ENCODE measurements around the gene PMM2. TPM values are rescaled to one million over a fixed set of nuclear protein-coding genes. Genes with fewer than 3 reads are reported as not detected.
"Not testable (repeated sequence)": the region's sequence is repeated elsewhere in the genome, so short reads cannot be mapped to it uniquely, and the experiment has no call there.

The PMM2 gene
- total RNA-seq, 2 donors from 2014 or later, result 61.6 to 105 TPM

- peak overlapping the region in 1 of 2 donors; percentile 82 for H3K27ac Mint-ChIP-seq
- peak overlapping the region; percentile 87 for H3K4me3 Mint-ChIP-seq
- ATAC-seq, result no peak
Observed at GRCh38 chr16:8866118-8866883, 68.7 kb downstream of the PMM2 start.

GRCh38 chr16:8866884-8867215 is 69.2 kb downstream of the PMM2 start:
- Mint-ChIP-seq H3K36me3 (no peaks in the 10 kb centered on the region), H3K4me1 (ENCODE audit: low read depth in 2 of 2) (peaks cover 49 to 55% of the 10 kb centered on the region in 2 donors), H3K27ac (peak overlapping the region; percentile 82 to 93)

More at GRCh38 chr16:8866118-8866883, 68.7 kb downstream of the PMM2 start:
- peaks cover 49 to 55% of the 10 kb centered on the region in 2 donors for H3K4me1 Mint-ChIP-seq (ENCODE audit: low read depth in 2 of 2)
- no peak for DNase-seq (ENCODE audit: low spot score)
- no peaks in the 10 kb centered on the region for H3K36me3 Mint-ChIP-seq
- no peaks in the 10 kb centered on the region for H3K9me3 Mint-ChIP-seq
- H3K27me3 Mint-ChIP-seq, result no peaks in the 10 kb centered on the region

GRCh38 chr16:8867216-8867931 is 69.7 kb downstream of the PMM2 start:
- ATAC-seq (no peak), DNase-seq (ENCODE audit: low spot score) (no peak)
- Mint-ChIP-seq H3K27ac (peak overlapping the region; percentile 82 to 93), H3K4me3 (peak overlapping the region; percentile 87), H3K4me1 (ENCODE audit: low read depth in 2 of 2) (peaks cover 44 to 50% of the 10 kb centered on the region in 2 donors), H3K9me3 (no peaks in the 10 kb centered on the region), H3K36me3 (no peaks in the 10 kb centered on the region), H3K27me3 (no peaks in the 10 kb centered on the region)

More at GRCh38 chr16:8866884-8867215, 69.2 kb downstream of the PMM2 start:
- Mint-ChIP-seq H3K4me3 (peak overlapping the region; percentile 87), H3K27me3 (no peaks in the 10 kb centered on the region), H3K9me3 (no peaks in the 10 kb centered on the region)
- ATAC-seq (no peak), DNase-seq (ENCODE audit: low spot score) (no peak)

GRCh38 chr16:8867932-8868415 is 70.3 kb downstream of the PMM2 start:
- Mint-ChIP-seq H3K27ac (peak overlapping the region; percentile 82 to 93), H3K4me1 (ENCODE audit: low read depth in 2 of 2) (peaks cover 43 to 50% of the 10 kb centered on the region in 2 donors), H3K4me3 (peak overlapping the region; percentile 87), H3K36me3 (no peaks in the 10 kb centered on the region), H3K9me3 (no peaks in the 10 kb centered on the region), H3K27me3 (no peaks in the 10 kb centered on the region)
- DNase-seq (ENCODE audit: low spot score) (no peak), ATAC-seq (peak; percentile 0)

- peak; percentile 88 to 91 for ATAC-seq
- no peaks in the 10 kb centered on the region for H3K36me3 Mint-ChIP-seq
- DNase-seq (ENCODE audit: low spot score), result peak; percentile 85
- peak within 1 kb of the TSS; percentile 82 to 93 for H3K27ac Mint-ChIP-seq
- H3K4me3 Mint-ChIP-seq, result peak within 1 kb of the TSS; percentile 95
- H3K4me1 Mint-ChIP-seq (ENCODE audit: low read depth in 2 of 2), result peaks cover 43 to 47% of the 10 kb centered on the region in 2 donors
- no peaks in the 10 kb centered on the region for H3K27me3 Mint-ChIP-seq
- H3K9me3 Mint-ChIP-seq, result no peaks in the 10 kb centered on the region
Observed at GRCh38 chr16:8868416-8869211, 71.0 kb downstream of the PMM2 start, which contains the start of gene CARHSP1. Gene CARHSP1, minus strand, starts transcription at chr16:8869006. Its CDS starts 9,678 bp downstream, at chr16:8859328.

- Mint-ChIP-seq H3K4me3 (peak overlapping the region; percentile 95), H3K36me3 (no peaks in the 10 kb centered on the region), H3K4me1 (ENCODE audit: low read depth in 2 of 2) (peaks cover 38 to 42% of the 10 kb centered on the region in 2 donors), H3K27me3 (no peaks in the 10 kb centered on the region), H3K9me3 (no peaks in the 10 kb centered on the region), H3K27ac (peak overlapping the region; percentile 47 to 86)
- DNase-seq (ENCODE audit: low spot score), result no peak
- ATAC-seq, result no peak
Observed at GRCh38 chr16:8869212-8869987, 71.8 kb downstream of the PMM2 start.

GRCh38 chr16:8869988-8870241 is 72.3 kb downstream of the PMM2 start:
- not testable (repeated sequence) for H3K36me3 Mint-ChIP-seq; H3K9me3 Mint-ChIP-seq; H3K27me3 Mint-ChIP-seq; DNase-seq (ENCODE audit: low spot score); ATAC-seq
- peak overlapping the region; percentile 95 for H3K4me3 Mint-ChIP-seq
- peak overlapping the region in 1 of 2 donors; percentile 47 for H3K27ac Mint-ChIP-seq
- H3K4me1 Mint-ChIP-seq (ENCODE audit: low read depth in 2 of 2), result peaks cover 38 to 44% of the 10 kb centered on the region in 2 donors

GRCh38 chr16:8872071-8872470 is 74.4 kb downstream of the PMM2 start:
- no peak overlapping the region for H3K27ac Mint-ChIP-seq
- no peaks in the 10 kb centered on the region for H3K27me3 Mint-ChIP-seq
- H3K4me3 Mint-ChIP-seq, result no peak overlapping the region
- no peaks in the 10 kb centered on the region for H3K36me3 Mint-ChIP-seq
- no peak for DNase-seq (ENCODE audit: low spot score)
- ATAC-seq, result no peak
- H3K4me1 Mint-ChIP-seq (ENCODE audit: low read depth in 2 of 2), result peaks cover 24 to 30% of the 10 kb centered on the region in 2 donors
- no peaks in the 10 kb centered on the region for H3K9me3 Mint-ChIP-seq

- no peak overlapping the region for H3K27ac Mint-ChIP-seq
- no peak for ATAC-seq
- H3K4me3 Mint-ChIP-seq, result no peak overlapping the region
- H3K4me1 Mint-ChIP-seq (ENCODE audit: low read depth in 2 of 2), result peaks cover 13 to 19% of the 10 kb centered on the region in 2 donors
- no peaks in the 10 kb centered on the region for H3K9me3 Mint-ChIP-seq
- no peak for DNase-seq (ENCODE audit: low spot score)
- no peaks in the 10 kb centered on the region for H3K27me3 Mint-ChIP-seq
- H3K36me3 Mint-ChIP-seq, result no peaks in the 10 kb centered on the region
Observed at GRCh38 chr16:8872967-8873865, 75.6 kb downstream of the PMM2 start.

GRCh38 chr16:8873866-8874195 is 76.2 kb downstream of the PMM2 start:
- not testable (repeated sequence) for H3K27me3 Mint-ChIP-seq

GRCh38 chr16:8874388-8874787 is 76.7 kb downstream of the PMM2 start:
- Mint-ChIP-seq H3K4me3 (no peak overlapping the region), H3K27me3 (no peaks in the 10 kb centered on the region), H3K9me3 (no peaks in the 10 kb centered on the region), H3K27ac (peak overlapping the region in 1 of 2 donors; percentile 54), H3K4me1 (ENCODE audit: low read depth in 2 of 2) (peaks cover 9 to 18% of the 10 kb centered on the region in 2 donors), H3K36me3 (no peaks in the 10 kb centered on the region)
- DNase-seq (ENCODE audit: low spot score) (no peak), ATAC-seq (no peak)

More at GRCh38 chr16:8873866-8874195, 76.2 kb downstream of the PMM2 start:
- H3K27ac Mint-ChIP-seq; H3K4me3 Mint-ChIP-seq; H3K36me3 Mint-ChIP-seq; H3K9me3 Mint-ChIP-seq; DNase-seq (ENCODE audit: low spot score); ATAC-seq: not testable (repeated sequence)
- H3K4me1 Mint-ChIP-seq (ENCODE audit: low read depth in 2 of 2), result peaks cover 13 to 21% of the 10 kb centered on the region in 2 donors

GRCh38 chr16:8875317-8875716 is 77.7 kb downstream of the PMM2 start:
- not testable (repeated sequence) for DNase-seq (ENCODE audit: low spot score); H3K36me3 Mint-ChIP-seq; H3K27me3 Mint-ChIP-seq; H3K4me3 Mint-ChIP-seq; H3K9me3 Mint-ChIP-seq; ATAC-seq
- Mint-ChIP-seq H3K27ac (peak overlapping the region in 1 of 2 donors; percentile 54), H3K4me1 (ENCODE audit: low read depth in 2 of 2) (peaks cover 7 to 17% of the 10 kb centered on the region in 2 donors)
